NT2/D1 (cell line): Measurements from ENCODE around the gene GSTT2B.

Source experiments
- SUZ12 ChIP-seq: IDR thresholded peaks from 2 replicates; pipeline ENCODE4 v1.6.1; 2011; ENCODE audit not compliant: insufficient read length, insufficient read depth; ENCODE audit errors: extremely low read depth
- ZNF274 ChIP-seq: IDR thresholded peaks from 2 replicates; pipeline ENCODE4 v1.6.1; 2011; ENCODE audit warnings: mild to moderate bottlenecking, low read depth, low read length

- TF ChIP-seq ZNF274 (no peak), SUZ12 (no peak)
These were observed 40.3 kb upstream of the GSTT2B start for GRCh38 chr22:24001314-24001713.
